HS-5 (cell line): ENCODE measurements around the gene XYLT1.

Experiments
- DNase-seq: peaks from one replicate; pipeline ENCODE4 v3.0.0-alpha.2; 2012; ENCODE audit warnings: low read depth

XYLT1 gene

GRCh38 chr16:17396762-17397498 lies 73.8 kb downstream of the XYLT1 start:
- DNase-seq = no peak

- no peak for DNase-seq
Observed at GRCh38 chr16:17395849-17396480, 74.8 kb downstream of the XYLT1 start.

GRCh38 chr16:17392857-17393692 lies 77.7 kb downstream of the XYLT1 start:
- no peak for DNase-seq

- no peak for DNase-seq
Observed at GRCh38 chr16:17392127-17392856, 78.5 kb downstream of the XYLT1 start.

- DNase-seq = no peak
Observed at GRCh38 chr16:17391715-17392114, 79.0 kb downstream of the XYLT1 start.

GRCh38 chr16:17389384-17389783 lies 81.4 kb downstream of the XYLT1 start:
- no peak for DNase-seq

GRCh38 chr16:17387256-17387655 lies 83.5 kb downstream of the XYLT1 start:
- no peak for DNase-seq

GRCh38 chr16:17386229-17386628 lies 84.5 kb downstream of the XYLT1 start:
- no peak for DNase-seq

GRCh38 chr16:17384471-17384870 lies 86.3 kb downstream of the XYLT1 start:
- DNase-seq = no peak

GRCh38 chr16:17382949-17383863 lies 87.6 kb downstream of the XYLT1 start:
- DNase-seq = no peak

- no peak for DNase-seq
Observed at GRCh38 chr16:17382514-17382913, 88.2 kb downstream of the XYLT1 start.

GRCh38 chr16:17381784-17382183 lies 89.0 kb downstream of the XYLT1 start:
- no peak for DNase-seq

GRCh38 chr16:17380613-17381012 lies 90.1 kb downstream of the XYLT1 start:
- no peak for DNase-seq

- no peak for DNase-seq
Observed at GRCh38 chr16:17379121-17379571, 91.6 kb downstream of the XYLT1 start.

- DNase-seq = no peak
Observed at GRCh38 chr16:17377360-17378324, 93.1 kb downstream of the XYLT1 start.

GRCh38 chr16:17375461-17376304 lies 95.1 kb downstream of the XYLT1 start:
- DNase-seq = no peak

GRCh38 chr16:17374668-17375255 lies 96.0 kb downstream of the XYLT1 start:
- no peak for DNase-seq

GRCh38 chr16:17373533-17373932 lies 97.2 kb downstream of the XYLT1 start:
- no peak for DNase-seq
